GM18867 (cell line): ENCODE data around the gene EFCAB14.
"Not testable (repeated sequence)": the region's sequence is repeated elsewhere in the genome, so short reads cannot be mapped to it uniquely, and the experiment has no call there.

Experiments
- ATAC-seq: cut with Tn5 transposase; IDR thresholded peaks from one replicate; pipeline ENCODE4 v1.9.1; 2021; ENCODE audit warnings: mild to moderate bottlenecking, moderate library complexity; ENCODE audit not compliant: unreplicated experiment

The EFCAB14 gene

GRCh38 chr1:46723901-46724300 lies 5.0 kb upstream of the EFCAB14 start:
- ATAC-seq = no peak

DNA sequence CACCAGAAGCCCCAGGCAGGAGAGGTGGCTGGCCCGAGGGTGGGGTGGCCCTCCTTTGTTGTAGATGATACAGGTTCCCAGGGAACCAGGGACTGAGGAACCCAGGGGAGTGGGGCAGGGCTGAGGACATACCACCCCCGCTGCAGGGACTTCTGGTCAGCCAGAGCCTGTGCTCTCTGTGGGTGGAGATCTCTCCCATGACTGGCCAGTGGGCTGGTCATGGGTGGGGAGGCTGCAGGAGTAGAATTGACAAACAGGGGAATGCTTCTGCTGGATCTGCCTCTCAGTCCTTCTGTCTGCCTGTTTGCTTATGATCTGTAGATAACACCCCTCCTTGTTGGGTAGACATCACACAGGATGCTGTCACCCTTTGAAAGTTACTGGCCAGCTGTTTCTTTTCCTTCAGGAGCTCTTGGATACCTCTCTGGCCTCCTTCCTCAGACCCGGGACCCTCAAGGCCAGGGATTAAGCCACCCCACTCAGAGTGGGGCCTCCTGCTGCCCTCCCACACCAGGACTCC lies 2.8 kb upstream of the EFCAB14 start:
- no peak for ATAC-seq

DNA sequence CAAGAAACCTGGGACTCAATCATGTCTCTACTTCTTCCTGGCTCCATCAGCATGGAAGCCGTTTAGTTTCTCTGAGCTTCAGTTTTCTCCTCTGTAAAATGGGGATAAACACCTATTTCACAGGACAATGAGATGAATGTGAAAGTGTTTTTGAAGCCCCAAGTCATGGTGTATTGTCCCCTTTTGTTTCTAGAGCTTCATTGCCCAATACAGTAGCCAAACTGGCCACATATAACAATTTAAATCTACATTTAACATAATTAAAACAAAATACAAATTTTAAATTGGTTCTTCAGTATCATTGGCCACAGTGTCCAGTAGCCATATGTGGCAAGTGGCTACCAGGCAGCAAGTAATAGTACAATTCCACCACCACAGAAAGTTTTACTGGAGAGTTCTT lies 2.3 kb upstream of the EFCAB14 start:
- ATAC-seq = no peak

DNA sequence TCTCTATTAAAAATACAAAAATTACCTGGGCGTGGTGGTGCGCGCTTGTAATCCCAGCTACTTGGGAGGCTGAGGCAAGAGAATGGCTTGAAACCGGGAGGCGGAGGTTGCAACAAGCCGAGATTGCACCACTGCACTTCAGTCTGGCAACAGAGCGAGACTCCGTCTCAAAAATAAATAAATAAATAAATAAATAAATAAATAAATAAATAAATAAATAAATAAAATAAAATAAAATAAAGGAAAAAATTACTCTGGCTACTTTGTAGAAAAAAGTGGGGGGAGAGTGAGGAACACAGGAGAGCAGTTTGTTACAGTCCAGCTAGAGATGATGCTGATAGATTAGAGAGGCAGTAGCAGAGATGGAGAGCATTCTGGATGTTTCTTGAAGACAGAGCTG lies 1.4 kb upstream of the EFCAB14 start:
- ATAC-seq = not testable (repeated sequence)

DNA sequence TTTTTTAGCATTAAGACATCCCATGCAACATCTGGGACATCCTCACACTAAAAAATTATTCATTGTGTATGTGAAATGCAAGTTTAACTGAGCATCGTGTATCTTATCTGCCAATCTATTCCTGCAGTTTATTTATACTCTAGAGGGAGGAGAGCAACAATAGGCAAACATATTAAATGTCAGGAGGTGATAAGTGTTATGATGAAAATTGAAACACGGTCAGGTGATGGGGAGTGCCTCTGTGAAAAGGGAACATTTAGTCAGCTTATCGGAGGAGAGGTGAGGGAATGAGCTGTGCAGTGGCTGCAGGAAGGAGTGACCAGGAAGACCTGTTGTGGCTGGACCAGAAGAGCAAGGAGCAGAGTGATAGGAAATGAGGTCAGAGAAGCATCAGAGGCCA lies 775 bp upstream of the EFCAB14 start:
- no peak for ATAC-seq

DNA sequence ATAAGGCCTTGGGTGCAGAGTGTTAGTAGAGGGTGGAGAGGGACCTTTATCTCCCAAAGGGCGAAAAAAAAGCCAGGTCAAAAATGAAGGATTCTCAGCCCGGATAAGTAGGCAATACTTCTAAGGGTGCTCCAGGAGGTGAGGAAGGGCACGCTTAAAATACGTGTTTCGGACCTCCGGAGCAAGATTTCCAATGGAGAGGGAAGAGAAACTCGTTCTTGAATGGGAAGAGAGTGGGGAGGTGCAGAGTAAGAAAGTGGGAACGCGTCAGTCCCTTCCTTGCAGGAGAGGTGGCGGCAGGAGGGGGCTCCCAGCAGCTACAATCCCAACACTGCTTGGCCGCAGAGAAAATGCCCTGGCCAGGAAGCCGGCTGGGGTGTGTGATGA lies 581 bp downstream of the EFCAB14 start:
- no peak for ATAC-seq

- ATAC-seq = no peak
Measured at GRCh38 chr1:46717654-46718053, 1.3 kb downstream of the EFCAB14 start.

GRCh38 chr1:46714976-46715375 lies 3.9 kb downstream of the EFCAB14 start:
- ATAC-seq = no peak

GRCh38 chr1:46708121-46708520 lies 10.8 kb downstream of the EFCAB14 start:
- no peak for ATAC-seq

- ATAC-seq = no peak
Measured at GRCh38 chr1:46705408-46705807, 13.5 kb downstream of the EFCAB14 start.

DNA sequence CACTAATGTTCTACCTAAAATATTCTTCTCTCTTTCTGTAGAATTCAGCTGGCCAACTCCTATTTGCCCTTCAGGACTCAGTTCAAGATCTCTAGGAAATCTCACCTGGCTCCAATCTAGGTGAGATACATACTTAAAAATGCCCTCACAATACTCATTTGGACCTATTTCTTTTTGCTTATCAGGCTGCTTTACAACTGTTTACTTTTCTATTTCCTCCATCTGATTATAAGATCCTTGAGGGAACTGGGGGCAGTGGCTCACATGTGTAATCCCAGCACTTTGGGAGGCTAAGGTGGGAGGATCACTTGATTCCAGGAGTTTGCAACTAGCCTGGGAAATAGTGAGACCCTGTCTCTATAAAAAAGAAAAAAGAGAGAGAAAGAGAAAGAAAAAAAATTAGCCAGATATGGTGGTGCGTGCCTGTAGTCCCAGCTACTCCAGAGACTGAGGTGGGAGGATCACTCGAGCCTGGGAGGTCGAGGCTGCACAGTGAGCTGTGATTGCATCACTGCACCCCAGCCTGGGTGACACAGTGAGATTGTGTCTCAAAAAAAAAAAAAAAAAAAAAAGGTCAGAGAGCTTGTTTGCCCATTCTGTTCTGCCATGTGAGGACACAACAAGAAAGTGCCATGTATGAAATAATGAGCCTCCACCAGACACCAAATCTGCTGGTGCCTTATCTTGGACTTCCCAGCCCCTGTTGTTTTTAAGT lies 14.8 kb downstream of the EFCAB14 start:
- no peak for ATAC-seq

DNA sequence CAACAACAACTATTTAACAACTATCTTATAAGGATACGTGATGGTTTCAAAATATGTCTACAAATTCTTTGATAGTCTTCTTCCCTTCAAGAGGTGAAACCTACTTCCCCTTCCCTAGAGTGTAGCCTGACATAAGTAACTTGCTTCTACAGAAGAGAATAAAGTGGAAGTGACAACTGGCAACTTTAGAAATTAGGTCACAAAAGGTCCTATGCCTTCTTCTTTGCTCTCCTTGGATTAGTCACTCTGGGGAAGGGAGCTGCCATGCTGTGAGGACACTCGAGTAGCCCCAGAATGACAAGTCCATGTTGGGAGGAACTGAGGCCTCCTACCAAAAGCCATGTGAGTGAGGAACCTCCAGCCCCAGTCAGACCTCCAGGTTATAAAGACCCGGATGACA lies 19.2 kb downstream of the EFCAB14 start:
- no peak for ATAC-seq

DNA sequence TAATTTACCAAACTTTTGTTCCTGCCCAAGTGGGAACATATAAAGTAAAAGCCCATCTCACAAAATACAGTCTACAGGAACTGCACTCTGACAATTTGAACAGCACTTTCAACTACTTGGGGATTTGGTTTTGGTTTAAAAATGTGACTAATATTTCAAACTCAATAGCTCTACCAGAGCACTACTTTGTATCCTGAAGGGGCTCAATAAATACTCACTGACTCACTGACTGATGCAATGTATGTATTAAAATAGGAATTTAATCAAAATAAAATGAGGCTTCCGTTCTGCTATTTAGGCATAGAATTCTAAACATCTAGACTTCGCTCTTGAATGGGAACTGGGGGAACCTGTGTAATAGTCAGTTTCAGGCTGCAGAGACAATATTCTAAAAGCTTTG lies 21.9 kb downstream of the EFCAB14 start:
- ATAC-seq = no peak

- not testable (repeated sequence) for ATAC-seq
Measured at GRCh38 chr1:46694676-46695075, 24.2 kb downstream of the EFCAB14 start.

DNA sequence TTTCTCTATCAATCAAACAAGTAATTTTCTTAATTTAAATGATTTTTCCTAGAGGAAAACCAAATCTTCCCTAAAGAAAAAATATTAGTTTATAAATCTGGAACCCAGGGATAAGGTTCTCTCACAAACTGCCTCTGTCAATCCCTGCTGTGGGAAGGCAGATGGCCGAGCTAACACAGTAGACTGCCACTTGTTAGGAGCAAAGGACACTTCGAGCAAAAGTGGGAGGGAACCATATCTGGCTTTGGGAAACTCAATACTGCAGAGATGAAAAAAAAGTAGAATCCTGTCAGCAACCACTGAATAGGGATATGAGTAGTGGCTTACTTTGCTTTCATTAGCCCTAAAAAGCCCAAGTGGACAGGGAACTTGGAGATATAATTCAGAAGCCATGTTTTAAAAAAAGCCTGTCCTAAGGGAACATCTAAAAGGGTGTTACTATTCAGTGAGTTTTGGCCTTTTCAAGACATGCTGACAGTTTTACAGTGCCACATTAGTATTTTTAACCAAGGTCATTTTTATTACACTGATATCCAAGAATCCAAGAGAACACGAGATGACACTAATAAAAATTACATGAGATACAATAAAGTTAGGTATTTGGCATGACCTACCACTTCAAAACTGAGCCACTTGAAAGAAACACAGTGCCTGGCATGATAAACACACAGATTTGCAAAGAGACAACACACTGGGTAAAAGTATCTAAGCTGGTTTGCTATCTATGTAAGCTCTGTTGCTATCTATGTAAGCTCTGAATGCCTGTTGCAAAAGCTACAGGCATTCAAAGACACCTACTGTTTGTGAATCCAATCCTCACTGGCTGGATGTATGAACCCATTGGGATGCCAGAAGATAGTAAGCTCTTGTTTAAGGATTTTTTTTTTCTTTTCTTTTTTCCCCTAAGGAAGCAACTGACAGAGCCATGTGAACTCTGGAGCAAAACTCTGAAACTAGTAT lies 25.8 kb downstream of the EFCAB14 start:
- ATAC-seq = no peak

DNA sequence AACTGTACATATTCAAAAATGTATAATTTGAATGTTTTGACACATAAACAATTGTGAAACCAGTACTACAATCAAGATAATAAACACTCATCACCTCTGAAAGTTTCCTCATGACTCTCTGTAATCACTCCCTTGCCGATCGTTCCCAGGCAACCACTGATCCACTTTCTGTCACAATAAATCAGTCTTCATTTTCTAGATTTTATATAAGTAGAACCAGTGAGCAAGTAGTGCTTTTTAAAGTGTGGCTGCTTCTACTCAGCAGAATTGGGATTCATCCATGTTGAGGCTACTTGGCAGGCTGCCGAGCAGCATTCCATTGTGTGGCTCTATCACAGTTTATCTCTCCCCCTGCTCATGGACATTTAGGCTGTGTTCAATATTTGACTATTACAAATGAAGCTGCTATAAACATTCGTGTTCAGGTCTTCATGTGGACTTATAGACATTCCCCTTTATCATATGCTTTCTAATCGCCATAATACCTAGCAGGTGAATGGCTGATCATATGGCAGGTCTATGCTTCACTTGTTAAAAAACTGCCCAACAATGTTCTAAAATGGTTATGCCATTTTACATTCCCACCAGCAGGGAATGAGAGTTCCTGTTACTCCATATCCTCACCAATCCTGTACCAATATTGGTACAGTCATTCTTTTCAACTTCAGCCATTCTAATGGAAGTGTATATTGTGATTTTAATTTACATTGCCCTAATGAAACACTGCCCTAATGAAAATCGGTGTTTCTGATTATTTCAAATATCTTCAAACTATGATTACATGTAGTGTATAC lies 26.7 kb downstream of the EFCAB14 start:
- ATAC-seq = no peak

DNA sequence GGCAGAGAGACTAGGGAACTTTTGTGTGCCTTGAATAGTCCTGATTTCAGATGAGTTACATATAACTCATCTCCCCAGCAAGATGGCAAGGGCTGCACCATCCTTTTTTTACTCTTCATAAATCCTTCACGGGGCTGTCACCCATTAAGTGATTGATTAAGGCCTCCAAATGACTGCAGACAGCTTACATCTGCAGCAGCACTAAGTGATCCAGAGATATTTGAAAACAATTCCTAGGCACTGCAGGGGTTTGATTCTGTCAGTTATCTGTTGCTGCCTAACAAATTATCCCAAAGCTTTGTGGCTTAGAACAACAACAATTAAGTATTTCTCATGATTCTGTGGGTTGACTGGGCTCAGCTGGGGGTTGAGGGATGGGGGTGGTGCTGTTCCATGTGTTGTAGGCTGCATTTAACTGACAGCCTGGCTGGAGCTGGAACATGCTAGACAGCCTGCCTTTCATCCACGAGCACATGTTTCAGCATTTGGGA lies 27.9 kb downstream of the EFCAB14 start:
- no peak for ATAC-seq

DNA sequence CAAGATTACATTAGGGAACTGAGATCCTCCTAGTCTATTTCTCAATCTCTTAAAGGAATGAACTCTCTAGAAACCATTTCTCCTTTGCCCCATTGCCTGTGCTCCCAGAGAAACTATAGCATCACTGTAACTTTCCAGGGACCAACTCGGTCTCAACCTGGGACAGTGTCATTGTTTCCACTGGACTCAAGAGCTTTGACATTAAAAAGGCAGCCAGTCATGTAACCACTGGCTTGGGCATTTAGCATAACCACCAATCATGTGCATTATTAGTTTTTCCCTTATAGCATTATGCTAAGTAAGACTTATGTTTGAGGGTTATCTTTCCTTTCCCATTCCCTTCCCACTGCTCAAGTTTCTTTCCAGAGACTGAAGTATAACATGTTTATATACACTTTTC lies 29.0 kb downstream of the EFCAB14 start:
- no peak for ATAC-seq

DNA sequence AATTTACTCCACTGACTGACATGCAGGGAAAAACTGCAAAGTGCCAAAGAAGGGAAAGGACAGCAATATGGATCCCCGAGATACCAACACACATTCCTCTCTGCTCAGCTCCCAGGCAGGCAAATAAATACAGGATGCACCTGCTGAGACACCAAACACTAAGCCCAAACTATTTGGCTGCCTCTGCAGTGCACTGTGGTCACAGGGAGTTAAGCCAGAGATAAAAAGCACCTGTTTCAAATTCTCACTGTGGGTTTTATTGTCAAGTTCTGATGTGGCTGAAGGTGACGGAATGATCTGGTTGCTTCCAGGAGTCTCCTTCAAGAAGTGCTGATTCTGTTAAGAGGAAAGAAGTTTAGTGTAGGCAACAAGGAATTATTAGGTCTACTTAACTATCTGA lies 29.6 kb downstream of the EFCAB14 start:
- ATAC-seq = no peak

- no peak for ATAC-seq
Measured at GRCh38 chr1:46687921-46688509, 30.9 kb downstream of the EFCAB14 start.
